Vagina (tissue), 2 donors: Measurements from ENCODE around the gene DNM3.

Experiments
- CTCF ChIP-seq, 3 experiments: fragments of 450-650 bp in 2 of 3; fragments of 200-600 bp in 1 of 3; sonication (generic) in 1 of 3; IDR thresholded peaks; one replicate each; pipeline ENCODE4 v1.5.1; 2017 to 2019; ENCODE audit warnings: antibody characterized with exemption in 3 of 3, mild to moderate bottlenecking in 2 of 3, moderate library complexity in 2 of 3
- POLR2AphosphoS5 ChIP-seq, 2 donors: sonication (generic); formaldehyde crosslinking; IDR thresholded peaks; one replicate each; pipeline ENCODE4 v1.9.0; 2017; ENCODE audit warnings: antibody characterized with exemption in 2 of 2, mild to moderate bottlenecking in 2 of 2, low read depth in 1 of 2; ENCODE audit not compliant: insufficient read depth in 1 of 2

- no peak for TF ChIP-seq CTCF (IDR thresholded peaks at IDR 0.05)
- no peak for TF ChIP-seq POLR2AphosphoS5 (IDR thresholded peaks at IDR 0.05; ENCODE audit: insufficient read depth in 1 of 2, low read depth in 1 of 2)
These were observed 38.3 kb upstream of the DNM3 start for GRCh38 chr1:171803045-171803444.
